ENCODE results near the gene KHSRP. TPM values are rescaled to one million over a fixed set of nuclear protein-coding genes. Genes with fewer than 3 reads are reported as not detected.

KHSRP gene
- total RNA-seq, 1 donor from 2014 or later: 175 TPM

DNA sequence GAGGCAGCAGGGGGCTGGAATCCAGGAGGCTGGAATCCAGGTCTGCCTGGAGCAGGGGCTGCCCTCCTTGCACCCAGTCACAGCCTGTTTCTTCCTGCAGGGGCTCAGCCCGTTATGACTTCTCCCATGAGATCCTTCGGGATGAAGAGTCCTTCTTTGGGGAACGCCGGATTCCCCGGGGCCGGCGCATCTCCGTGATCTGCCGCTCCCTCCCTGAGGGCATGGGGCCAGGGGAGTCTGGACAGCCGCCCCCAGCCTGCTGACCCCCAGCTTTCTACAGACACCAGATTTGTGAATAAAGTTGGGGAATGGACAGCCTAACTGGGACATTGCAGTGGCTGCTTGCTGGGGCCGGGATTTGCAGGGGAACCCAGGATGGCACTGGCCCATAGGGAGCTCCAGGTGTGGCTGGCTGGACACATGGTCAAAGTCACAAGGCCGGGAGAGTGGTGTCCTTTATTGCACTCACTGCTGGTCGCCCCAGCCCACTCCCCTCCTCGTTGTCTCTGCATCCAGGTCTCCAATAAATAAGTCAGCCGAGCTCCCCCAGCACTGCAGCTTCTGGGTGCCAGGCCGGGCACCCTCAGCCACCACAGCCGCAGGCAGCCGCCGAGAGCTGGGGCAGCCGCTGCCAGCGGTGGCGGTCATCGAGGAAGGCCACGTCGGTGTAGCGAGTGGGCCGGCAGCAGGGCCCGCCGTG, 49.8 kb downstream of the KHSRP start:
- no peaks in the 10 kb centered on the region for H3K27me3 ChIP-seq (ENCODE audit: control insufficient read depth, insufficient read depth, low read length)
- H3K4me3 ChIP-seq (ENCODE audit: low read depth, low read length): no peak overlapping the region
- H3K36me3 ChIP-seq (ENCODE audit: control insufficient read depth, insufficient read depth, low read length): peaks cover under 1% of the 10 kb centered on the region
- no peak for DNase-seq (ENCODE audit: low read depth)
- TF ChIP-seq, protein P1, sequence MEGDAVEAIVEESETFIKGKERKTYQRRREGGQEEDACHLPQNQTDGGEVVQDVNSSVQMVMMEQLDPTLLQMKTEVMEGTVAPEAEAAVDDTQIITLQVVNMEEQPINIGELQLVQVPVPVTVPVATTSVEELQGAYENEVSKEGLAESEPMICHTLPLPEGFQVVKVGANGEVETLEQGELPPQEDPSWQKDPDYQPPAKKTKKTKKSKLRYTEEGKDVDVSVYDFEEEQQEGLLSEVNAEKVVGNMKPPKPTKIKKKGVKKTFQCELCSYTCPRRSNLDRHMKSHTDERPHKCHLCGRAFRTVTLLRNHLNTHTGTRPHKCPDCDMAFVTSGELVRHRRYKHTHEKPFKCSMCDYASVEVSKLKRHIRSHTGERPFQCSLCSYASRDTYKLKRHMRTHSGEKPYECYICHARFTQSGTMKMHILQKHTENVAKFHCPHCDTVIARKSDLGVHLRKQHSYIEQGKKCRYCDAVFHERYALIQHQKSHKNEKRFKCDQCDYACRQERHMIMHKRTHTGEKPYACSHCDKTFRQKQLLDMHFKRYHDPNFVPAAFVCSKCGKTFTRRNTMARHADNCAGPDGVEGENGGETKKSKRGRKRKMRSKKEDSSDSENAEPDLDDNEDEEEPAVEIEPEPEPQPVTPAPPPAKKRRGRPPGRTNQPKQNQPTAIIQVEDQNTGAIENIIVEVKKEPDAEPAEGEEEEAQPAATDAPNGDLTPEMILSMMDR (IDR thresholded peaks at IDR 0.05; ENCODE audit: insufficient read depth, low read length, poor library complexity, severe bottlenecking): no peak

- no peak overlapping the region for H3K4me3 ChIP-seq (ENCODE audit: low read depth, low read length)
- DNase-seq (ENCODE audit: low read depth): no peak
- TF ChIP-seq, protein P1 (IDR thresholded peaks at IDR 0.05; ENCODE audit: insufficient read depth, low read length, poor library complexity, severe bottlenecking): no peak
- H3K27me3 ChIP-seq (ENCODE audit: control insufficient read depth, insufficient read depth, low read length): no peaks in the 10 kb centered on the region
- H3K36me3 ChIP-seq (ENCODE audit: control insufficient read depth, insufficient read depth, low read length): no peaks in the 10 kb centered on the region
Measured at GRCh38 chr19:6374161-6374709, 50.4 kb downstream of the KHSRP start.

DNA sequence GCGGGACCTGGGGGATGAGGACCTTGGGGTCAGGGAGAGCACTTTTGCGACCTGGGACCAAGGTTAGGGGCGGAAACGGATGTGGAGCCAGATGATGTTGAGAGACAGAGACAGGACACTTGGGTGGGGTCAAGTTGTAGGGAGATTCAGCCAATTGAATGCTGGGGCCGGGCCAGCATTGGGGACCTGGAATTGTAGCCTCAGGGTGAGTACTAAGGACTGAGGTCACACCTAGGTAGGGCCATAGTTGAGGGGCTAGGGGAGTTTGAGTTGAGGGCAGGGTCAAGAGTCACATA, 50.9 kb downstream of the KHSRP start:
- Histone ChIP-seq H3K4me3 (ENCODE audit: low read depth, low read length) (peak overlapping the region; percentile 50), H3K36me3 (ENCODE audit: control insufficient read depth, insufficient read depth, low read length) (no peaks in the 10 kb centered on the region), H3K27me3 (ENCODE audit: control insufficient read depth, insufficient read depth, low read length) (no peaks in the 10 kb centered on the region)
- no peak for DNase-seq (ENCODE audit: low read depth)
- TF ChIP-seq, protein P1 (IDR thresholded peaks at IDR 0.05; ENCODE audit: insufficient read depth, low read length, poor library complexity, severe bottlenecking): no peak

DNA sequence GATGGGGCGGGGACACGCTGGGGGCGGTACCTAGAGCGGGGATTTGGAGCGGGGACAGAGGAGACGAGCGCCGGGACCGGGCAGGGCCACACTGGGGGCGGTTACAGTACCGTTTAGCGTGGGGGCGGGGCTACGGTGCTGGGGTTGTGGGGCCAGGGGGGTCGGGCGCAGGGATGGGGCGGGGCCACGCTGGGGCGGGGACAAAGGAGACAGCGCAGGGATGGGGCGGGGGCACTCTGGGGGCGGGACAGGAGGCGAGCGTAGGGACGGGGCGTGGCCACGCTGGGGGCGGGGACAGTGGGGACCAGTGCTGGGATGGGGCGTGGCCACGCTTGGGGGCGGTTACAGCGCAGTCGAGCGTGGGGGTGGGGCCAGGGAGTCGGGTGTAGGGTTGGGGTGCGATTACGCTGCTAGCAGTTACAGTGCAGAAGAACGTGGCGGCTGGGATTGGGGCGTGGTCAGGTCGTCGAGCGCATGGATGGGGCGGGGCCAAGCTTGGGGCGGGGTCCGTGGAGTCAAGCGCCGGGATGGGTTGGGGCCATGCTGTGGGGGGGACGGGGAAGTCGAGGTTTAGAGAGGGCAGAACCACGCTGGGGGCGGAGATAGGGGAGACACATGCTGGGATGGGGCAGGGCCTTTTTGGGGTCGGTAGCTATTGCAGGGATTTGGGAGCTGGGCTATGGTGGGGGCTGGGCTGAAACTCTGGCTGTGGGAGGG, 51.4 kb downstream of the KHSRP start:
- DNase-seq (ENCODE audit: low read depth): peak; percentile 84
- no peaks in the 10 kb centered on the region for H3K36me3 ChIP-seq (ENCODE audit: control insufficient read depth, insufficient read depth, low read length)
- H3K4me3 ChIP-seq (ENCODE audit: low read depth, low read length): peak overlapping the region; percentile 75
- TF ChIP-seq, protein P1 (IDR thresholded peaks at IDR 0.05; ENCODE audit: insufficient read depth, low read length, poor library complexity, severe bottlenecking): no peak
- no peaks in the 10 kb centered on the region for H3K27me3 ChIP-seq (ENCODE audit: control insufficient read depth, insufficient read depth, low read length)

DNA sequence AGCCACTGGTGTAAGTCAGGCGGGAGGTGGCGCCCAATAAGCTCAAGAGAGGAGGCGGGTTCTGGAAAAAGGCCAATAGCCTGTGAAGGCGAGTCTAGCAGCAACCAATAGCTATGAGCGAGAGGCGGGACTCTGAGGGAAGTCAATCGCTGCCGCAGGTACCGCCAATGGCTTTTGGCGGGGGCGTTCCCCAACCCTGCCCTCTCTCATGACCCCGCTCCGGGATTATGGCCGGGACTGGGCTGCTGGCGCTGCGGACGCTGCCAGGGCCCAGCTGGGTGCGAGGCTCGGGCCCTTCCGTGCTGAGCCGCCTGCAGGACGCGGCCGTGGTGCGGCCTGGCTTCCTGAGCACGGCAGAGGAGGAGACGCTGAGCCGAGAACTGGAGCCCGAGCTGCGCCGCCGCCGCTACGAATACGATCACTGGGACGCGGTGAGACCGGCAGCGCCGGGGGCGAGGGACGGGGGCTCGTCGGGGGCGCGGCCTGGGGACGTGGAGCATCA, 52.0 kb downstream of the KHSRP start, which contains the start of gene ALKBH7:
TSS of gene ALKBH7 (plus strand) at position 201 of the 502 bp plus-strand sequence. CDS start at position 228, 27 bp downstream.
- TF ChIP-seq, protein P1 (IDR thresholded peaks at IDR 0.05; ENCODE audit: insufficient read depth, low read length, poor library complexity, severe bottlenecking): no peak
- Histone ChIP-seq H3K4me3 (ENCODE audit: low read depth, low read length) (peak within 1 kb of the TSS; percentile 75), H3K36me3 (ENCODE audit: control insufficient read depth, insufficient read depth, low read length) (no peaks in the 10 kb centered on the region), H3K27me3 (ENCODE audit: control insufficient read depth, insufficient read depth, low read length) (no peaks in the 10 kb centered on the region)
- DNase-seq (ENCODE audit: low read depth): peak; percentile 99
